K562 (cell line): ENCODE data around the gene RREB1. TPM values are rescaled to one million over a fixed set of nuclear protein-coding genes. Genes with fewer than 3 reads are reported as not detected.

Source experiments
- ARHGAP35 ChIP-seq: fragments of 450-650 bp; IDR thresholded peaks from 2 replicates; pipeline ENCODE4 v1.6.1; 2018; ENCODE audit not compliant: partially characterized antibody
- BACH1 ChIP-seq: fragments of 200-800 bp; sonication (Bioruptor generic); IDR thresholded peaks from 2 replicates; pipeline ENCODE4 v1.6.1; 2016; ENCODE audit warnings: missing genetic modification characterization, missing compliant biosample characterization
- DMBX1 ChIP-seq: fragments of 250-450 bp; sonication (Bioruptor Pico); IDR thresholded peaks from 2 replicates; pipeline ENCODE4 v1.8.0; 2022; ENCODE audit warnings: inconsistent platforms, mild to moderate bottlenecking, moderate library complexity, borderline replicate concordance
- EZH2 ChIP-seq: IDR thresholded peaks from 2 replicates; pipeline ENCODE4 v1.6.1; 2012; ENCODE audit warnings: low read depth, mild to moderate bottlenecking, inconsistent platforms, low read length, borderline replicate concordance
- GATAD2B ChIP-seq: fragments of 450-650 bp; IDR thresholded peaks from 2 replicates; pipeline ENCODE4 v1.6.1; 2017; ENCODE audit warnings: mild to moderate bottlenecking, borderline replicate concordance
- MCM5 ChIP-seq: fragments of 450-650 bp; IDR thresholded peaks from 2 replicates; pipeline ENCODE4 v1.6.1; 2016; ENCODE audit warnings: low read depth
- PTRF ChIP-seq: fragments of 450-650 bp; IDR thresholded peaks from 2 replicates; pipeline ENCODE4 v1.6.1; 2016; ENCODE audit warnings: mild to moderate bottlenecking, missing genetic modification characterization, missing compliant biosample characterization
- RBM14 ChIP-seq: fragments of 200-400 bp; formaldehyde crosslinking; IDR thresholded peaks from 2 replicates; pipeline ENCODE4 v1.6.1; 2018; ENCODE audit warnings: low read depth, mild to moderate bottlenecking, low read length, moderate library complexity, borderline replicate concordance; ENCODE audit not compliant: insufficient read depth
- ZNF263 ChIP-seq: sonication (generic); formaldehyde crosslinking; IDR thresholded peaks from 2 replicates; pipeline ENCODE4 v1.8.0; 2022; ENCODE audit warnings: mild to moderate bottlenecking, missing genetic modification reagents, borderline replicate concordance
- polyA plus RNA-seq, 8 experiments: library from polyadenylated mRNA; depleted of rRNA in 4 of 8; stranded (reverse) in 5 of 8; unstranded in 3 of 8; fragments of >200 nt; fragmentation: Nextera tagmentation in 2 of 8; fragmentation: Illumina TruSeq in 1 of 8; extraction: Ambion mirVana in 2 of 8; extraction: Trizol in 1 of 8; gene quantifications; 2 replicates each; pipeline versions ENCODE4 v1.2.1 to v1.2.3, GENCODE V29; 2011 to 2014; ENCODE audit warnings: inconsistent platforms in 1 of 8, missing spikeins in 1 of 8
- total RNA-seq, 7 experiments: library from RNA; depleted of rRNA in 6 of 7; stranded (reverse); fragments of >200 nt in 6 of 7; fragmentation: Illumina TruSeq in 2 of 7; extraction: Trizol in 2 of 7; gene quantifications; 2 replicates each; pipeline versions ENCODE4 v1.2.1 to v1.2.3, GENCODE V29; 2011 to 2021; ENCODE audit warnings: low replicate concordance in 1 of 7
- TF ChIP-seq, protein P1 (sequence below), 2 experiments: fragments of 150-350 bp in 1 of 2; IDR thresholded peaks; 2 replicates each; pipeline ENCODE4 v1.6.1; 2012 to 2016; ENCODE audit warnings: low read depth in 2 of 2, low read length in 2 of 2, mild to moderate bottlenecking in 1 of 2, moderate library complexity in 1 of 2
- TF ChIP-seq, protein P2 (sequence below): fragments of 200-400 bp; formaldehyde crosslinking; IDR thresholded peaks from 2 replicates; pipeline ENCODE4 v1.6.1; 2017; ENCODE audit warnings: mild to moderate bottlenecking, low read depth, low read length, moderate library complexity
- TF ChIP-seq, protein P3 (sequence below), 2 experiments: fragments of 450-650 bp in 1 of 2; IDR thresholded peaks; 2 replicates each; pipeline ENCODE4 v1.6.1; 2011 to 2017; ENCODE audit warnings: low read depth in 2 of 2, antibody characterized with exemption in 1 of 2, borderline replicate concordance in 1 of 2, low read length in 1 of 2, mild to moderate bottlenecking in 1 of 2, mixed read lengths in 1 of 2; ENCODE audit not compliant: control insufficient read depth in 1 of 2
- TF ChIP-seq, protein P4 (sequence below), 2 experiments: fragments of 250-450 bp in 1 of 2; fragments of 450-650 bp in 1 of 2; sonication (Bioruptor Pico) in 1 of 2; IDR thresholded peaks; 2 replicates each; pipeline versions ENCODE4 v1.6.1 to v1.8.0; 2016 to 2021; ENCODE audit warnings: mild to moderate bottlenecking in 2 of 2, moderate library complexity in 2 of 2, missing compliant biosample characterization in 1 of 2, missing genetic modification characterization in 1 of 2
- TF ChIP-seq, protein P5 (sequence below): sonication (generic); formaldehyde crosslinking; IDR thresholded peaks from 2 replicates; pipeline ENCODE4 v1.8.1; 2023; ENCODE audit warnings: mild to moderate bottlenecking, missing genetic modification reagents, moderate library complexity

Gene RREB1
- total and polyA plus RNA-seq, 9 of the 15 experiments (the other 6 are each of a cell fraction or from before 2014, with no cell fraction given), result 3.3 to 64.2 (median 19.3) TPM

DNA sequence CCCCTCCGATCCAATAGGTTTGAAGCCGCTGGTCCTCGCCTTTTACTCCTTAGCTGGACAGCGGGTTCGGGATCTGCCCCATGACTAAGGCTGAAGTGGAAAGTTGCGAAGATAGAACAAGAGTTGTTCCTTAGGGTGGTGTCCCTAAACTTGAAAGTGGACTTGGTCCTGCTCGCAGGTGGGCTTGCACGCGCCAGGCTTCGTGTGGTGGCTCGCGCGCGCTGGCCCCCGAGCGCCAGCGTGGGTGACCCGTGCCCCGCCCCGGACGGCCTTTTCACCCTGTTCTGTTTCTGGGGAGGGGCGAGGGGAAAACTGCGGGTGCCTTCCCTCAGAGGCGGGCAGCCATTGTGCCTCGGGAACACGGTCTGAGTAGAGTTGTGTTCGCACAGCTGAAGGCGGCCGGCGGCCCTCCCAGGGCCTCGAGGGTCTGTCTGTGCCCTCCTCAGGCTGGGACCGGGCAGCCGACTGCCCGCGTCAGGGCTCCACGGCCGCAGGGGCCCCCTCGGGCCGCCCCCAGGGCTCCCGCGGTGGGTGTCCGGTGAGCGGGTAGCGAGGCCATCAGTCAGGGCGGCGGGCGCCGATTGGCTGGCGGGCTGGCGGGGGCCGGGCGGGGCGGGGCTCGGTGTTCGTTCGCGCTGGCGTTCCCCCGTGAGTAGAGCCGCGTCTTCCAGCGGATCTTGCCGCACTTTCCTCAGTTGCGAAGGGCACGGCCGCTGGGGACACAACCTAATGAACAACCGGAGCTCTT lies 33.0 kb downstream of the RREB1 start (continued):
- TF ChIP-seq, protein P1, sequence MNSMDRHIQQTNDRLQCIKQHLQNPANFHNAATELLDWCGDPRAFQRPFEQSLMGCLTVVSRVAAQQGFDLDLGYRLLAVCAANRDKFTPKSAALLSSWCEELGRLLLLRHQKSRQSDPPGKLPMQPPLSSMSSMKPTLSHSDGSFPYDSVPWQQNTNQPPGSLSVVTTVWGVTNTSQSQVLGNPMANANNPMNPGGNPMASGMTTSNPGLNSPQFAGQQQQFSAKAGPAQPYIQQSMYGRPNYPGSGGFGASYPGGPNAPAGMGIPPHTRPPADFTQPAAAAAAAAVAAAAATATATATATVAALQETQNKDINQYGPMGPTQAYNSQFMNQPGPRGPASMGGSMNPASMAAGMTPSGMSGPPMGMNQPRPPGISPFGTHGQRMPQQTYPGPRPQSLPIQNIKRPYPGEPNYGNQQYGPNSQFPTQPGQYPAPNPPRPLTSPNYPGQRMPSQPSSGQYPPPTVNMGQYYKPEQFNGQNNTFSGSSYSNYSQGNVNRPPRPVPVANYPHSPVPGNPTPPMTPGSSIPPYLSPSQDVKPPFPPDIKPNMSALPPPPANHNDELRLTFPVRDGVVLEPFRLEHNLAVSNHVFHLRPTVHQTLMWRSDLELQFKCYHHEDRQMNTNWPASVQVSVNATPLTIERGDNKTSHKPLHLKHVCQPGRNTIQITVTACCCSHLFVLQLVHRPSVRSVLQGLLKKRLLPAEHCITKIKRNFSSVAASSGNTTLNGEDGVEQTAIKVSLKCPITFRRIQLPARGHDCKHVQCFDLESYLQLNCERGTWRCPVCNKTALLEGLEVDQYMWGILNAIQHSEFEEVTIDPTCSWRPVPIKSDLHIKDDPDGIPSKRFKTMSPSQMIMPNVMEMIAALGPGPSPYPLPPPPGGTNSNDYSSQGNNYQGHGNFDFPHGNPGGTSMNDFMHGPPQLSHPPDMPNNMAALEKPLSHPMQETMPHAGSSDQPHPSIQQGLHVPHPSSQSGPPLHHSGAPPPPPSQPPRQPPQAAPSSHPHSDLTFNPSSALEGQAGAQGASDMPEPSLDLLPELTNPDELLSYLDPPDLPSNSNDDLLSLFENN (IDR thresholded peaks at IDR 0.05; ENCODE audit: low read depth in 2 of 2, low read length in 2 of 2), result peak in 1 of 2 experiments; percentile 40; a peak in 1 of 4 replicates
- TF ChIP-seq, protein P2, sequence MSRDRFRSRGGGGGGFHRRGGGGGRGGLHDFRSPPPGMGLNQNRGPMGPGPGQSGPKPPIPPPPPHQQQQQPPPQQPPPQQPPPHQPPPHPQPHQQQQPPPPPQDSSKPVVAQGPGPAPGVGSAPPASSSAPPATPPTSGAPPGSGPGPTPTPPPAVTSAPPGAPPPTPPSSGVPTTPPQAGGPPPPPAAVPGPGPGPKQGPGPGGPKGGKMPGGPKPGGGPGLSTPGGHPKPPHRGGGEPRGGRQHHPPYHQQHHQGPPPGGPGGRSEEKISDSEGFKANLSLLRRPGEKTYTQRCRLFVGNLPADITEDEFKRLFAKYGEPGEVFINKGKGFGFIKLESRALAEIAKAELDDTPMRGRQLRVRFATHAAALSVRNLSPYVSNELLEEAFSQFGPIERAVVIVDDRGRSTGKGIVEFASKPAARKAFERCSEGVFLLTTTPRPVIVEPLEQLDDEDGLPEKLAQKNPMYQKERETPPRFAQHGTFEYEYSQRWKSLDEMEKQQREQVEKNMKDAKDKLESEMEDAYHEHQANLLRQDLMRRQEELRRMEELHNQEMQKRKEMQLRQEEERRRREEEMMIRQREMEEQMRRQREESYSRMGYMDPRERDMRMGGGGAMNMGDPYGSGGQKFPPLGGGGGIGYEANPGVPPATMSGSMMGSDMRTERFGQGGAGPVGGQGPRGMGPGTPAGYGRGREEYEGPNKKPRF, result no peak
- no peak for TF ChIP-seq BACH1
- TF ChIP-seq, protein P3, sequence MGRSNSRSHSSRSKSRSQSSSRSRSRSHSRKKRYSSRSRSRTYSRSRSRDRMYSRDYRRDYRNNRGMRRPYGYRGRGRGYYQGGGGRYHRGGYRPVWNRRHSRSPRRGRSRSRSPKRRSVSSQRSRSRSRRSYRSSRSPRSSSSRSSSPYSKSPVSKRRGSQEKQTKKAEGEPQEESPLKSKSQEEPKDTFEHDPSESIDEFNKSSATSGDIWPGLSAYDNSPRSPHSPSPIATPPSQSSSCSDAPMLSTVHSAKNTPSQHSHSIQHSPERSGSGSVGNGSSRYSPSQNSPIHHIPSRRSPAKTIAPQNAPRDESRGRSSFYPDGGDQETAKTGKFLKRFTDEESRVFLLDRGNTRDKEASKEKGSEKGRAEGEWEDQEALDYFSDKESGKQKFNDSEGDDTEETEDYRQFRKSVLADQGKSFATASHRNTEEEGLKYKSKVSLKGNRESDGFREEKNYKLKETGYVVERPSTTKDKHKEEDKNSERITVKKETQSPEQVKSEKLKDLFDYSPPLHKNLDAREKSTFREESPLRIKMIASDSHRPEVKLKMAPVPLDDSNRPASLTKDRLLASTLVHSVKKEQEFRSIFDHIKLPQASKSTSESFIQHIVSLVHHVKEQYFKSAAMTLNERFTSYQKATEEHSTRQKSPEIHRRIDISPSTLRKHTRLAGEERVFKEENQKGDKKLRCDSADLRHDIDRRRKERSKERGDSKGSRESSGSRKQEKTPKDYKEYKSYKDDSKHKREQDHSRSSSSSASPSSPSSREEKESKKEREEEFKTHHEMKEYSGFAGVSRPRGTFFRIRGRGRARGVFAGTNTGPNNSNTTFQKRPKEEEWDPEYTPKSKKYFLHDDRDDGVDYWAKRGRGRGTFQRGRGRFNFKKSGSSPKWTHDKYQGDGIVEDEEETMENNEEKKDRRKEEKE (IDR thresholded peaks at IDR 0.05; ENCODE audit: borderline replicate concordance in 1 of 2, control insufficient read depth in 1 of 2, low read depth in 2 of 2, low read length in 1 of 2), result 0 out of 4 replicates have a peak, but pooled peaks of 1 of the 2 experiments have one; percentile 40
- TF ChIP-seq, protein P4, sequence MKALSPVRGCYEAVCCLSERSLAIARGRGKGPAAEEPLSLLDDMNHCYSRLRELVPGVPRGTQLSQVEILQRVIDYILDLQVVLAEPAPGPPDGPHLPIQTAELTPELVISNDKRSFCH (CRISPR knock-in tag; IDR thresholded peaks at IDR 0.05), result no peak
- TF ChIP-seq, protein P4 (tag; IDR thresholded peaks at IDR 0.05), result peak; percentile 90
- TF ChIP-seq MCM5, result no peak
- TF ChIP-seq RBM14, result no peak
- no peak for TF ChIP-seq EZH2
- peak; percentile 87 for TF ChIP-seq DMBX1
- TF ChIP-seq ARHGAP35, result no peak
- TF ChIP-seq, protein P5, sequence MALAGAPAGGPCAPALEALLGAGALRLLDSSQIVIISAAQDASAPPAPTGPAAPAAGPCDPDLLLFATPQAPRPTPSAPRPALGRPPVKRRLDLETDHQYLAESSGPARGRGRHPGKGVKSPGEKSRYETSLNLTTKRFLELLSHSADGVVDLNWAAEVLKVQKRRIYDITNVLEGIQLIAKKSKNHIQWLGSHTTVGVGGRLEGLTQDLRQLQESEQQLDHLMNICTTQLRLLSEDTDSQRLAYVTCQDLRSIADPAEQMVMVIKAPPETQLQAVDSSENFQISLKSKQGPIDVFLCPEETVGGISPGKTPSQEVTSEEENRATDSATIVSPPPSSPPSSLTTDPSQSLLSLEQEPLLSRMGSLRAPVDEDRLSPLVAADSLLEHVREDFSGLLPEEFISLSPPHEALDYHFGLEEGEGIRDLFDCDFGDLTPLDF (CRISPR knock-in tag), result peak; percentile 30; the same call in 1 of the 2 replicates
- 0 out of 2 replicates have a peak, but pooled peaks have one; percentile 47 for TF ChIP-seq GATAD2B
- TF ChIP-seq ZNF263 (CRISPR knock-in tag), result peak; percentile 27; the same call in 1 of the 2 replicates
- TF ChIP-seq PTRF (tag), result no peak
